Osteoblast (primary cell): ENCODE results near the gene GIT1. TPM values are rescaled to one million over a fixed set of nuclear protein-coding genes. Genes with fewer than 3 reads are reported as not detected.

Source experiments
- DNase-seq: peaks from one replicate; pipeline ENCODE4 v3.0.0; 2011; ENCODE audit warnings: low spot score, mixed read lengths; ENCODE audit not compliant: insufficient read length; ENCODE audit errors: missing footprints
- H2AFZ ChIP-seq: 2 replicates; pipeline ENCODE4 v1.6.0; 2011; ENCODE audit warnings: mild to moderate bottlenecking, low read length
- H3K27ac ChIP-seq: 2 replicates; pipeline ENCODE4 v1.5.1; 2011; ENCODE audit warnings: mild to moderate bottlenecking, low read depth, low read length, moderate library complexity
- H3K27me3 ChIP-seq: 2 replicates; pipeline ENCODE4 v1.6.0; 2012; ENCODE audit warnings: mild to moderate bottlenecking, control low read depth, inconsistent platforms, low read length, moderate library complexity; ENCODE audit not compliant: insufficient read depth
- H3K36me3 ChIP-seq: 2 replicates; pipeline ENCODE4 v1.5.1; 2011; ENCODE audit warnings: mild to moderate bottlenecking, low read length, control low read depth, moderate library complexity; ENCODE audit not compliant: insufficient read depth
- H3K4me1 ChIP-seq: 2 replicates; pipeline ENCODE4 v1.5.1; 2011; ENCODE audit warnings: mild to moderate bottlenecking, low read length, control low read depth, moderate library complexity; ENCODE audit not compliant: insufficient read depth
- H3K4me2 ChIP-seq: 2 replicates; pipeline ENCODE4 v1.6.0; 2011; ENCODE audit warnings: mild to moderate bottlenecking, low read length; ENCODE audit not compliant: insufficient read depth
- H3K4me3 ChIP-seq: fragments of 200-600 bp; sonication (generic); 3 replicates; pipeline ENCODE4 v1.5.1; 2012; ENCODE audit warnings: mild to moderate bottlenecking, low read length, inconsistent platforms; ENCODE audit not compliant: insufficient read depth
- H3K79me2 ChIP-seq: 2 replicates; pipeline ENCODE4 v1.6.0; 2012; ENCODE audit warnings: mild to moderate bottlenecking, low read length, control low read depth, inconsistent platforms; ENCODE audit not compliant: insufficient read depth
- H3K9me3 ChIP-seq: 2 replicates; pipeline ENCODE4 v1.5.1; 2011; ENCODE audit warnings: low read depth, low read length, control low read depth
- H4K20me1 ChIP-seq: 2 replicates; pipeline ENCODE4 v1.6.0; 2012; ENCODE audit warnings: mild to moderate bottlenecking, low read length, control low read depth; ENCODE audit not compliant: insufficient read depth
- CTCF ChIP-seq: IDR thresholded peaks from 2 replicates; pipeline ENCODE4 v1.5.1; 2011; ENCODE audit warnings: mild to moderate bottlenecking, low read depth, low read length, moderate library complexity; ENCODE audit errors: extremely low read depth
- total RNA-seq: library from RNA; depleted of rRNA; stranded (reverse); fragments of >200 nt; gene quantifications from 2 replicates; pipeline ENCODE4 v1.2.3, GENCODE V29; 2012

The GIT1 gene
- total RNA-seq, 1 donor = 34.4 TPM

- H3K27me3 ChIP-seq = no peaks in the 10 kb centered on the region
- no peaks in the 10 kb centered on the region for H3K9me3 ChIP-seq
- peaks cover 44% of the 10 kb centered on the region for H3K36me3 ChIP-seq
- H3K4me1 ChIP-seq = peaks cover 20% of the 10 kb centered on the region
- no peak overlapping the region for H2AFZ ChIP-seq
- peaks cover 1% of the 10 kb centered on the region for H3K79me2 ChIP-seq
- H3K4me2 ChIP-seq = no peak overlapping the region
- peak; percentile 71 for DNase-seq
- no peak overlapping the region for H3K4me3 ChIP-seq
- no peak overlapping the region for H3K27ac ChIP-seq
- H4K20me1 ChIP-seq = peaks cover 18% of the 10 kb centered on the region
- TF ChIP-seq CTCF = no peak
Observed at GRCh38 chr17:29575511-29576213, 13.8 kb downstream of the GIT1 start.

GRCh38 chr17:29574732-29575510, 14.5 kb downstream of the GIT1 start:
- Histone ChIP-seq H3K27me3 (no peaks in the 10 kb centered on the region), H3K4me2 (no peak overlapping the region), H2AFZ (no peak overlapping the region), H3K9me3 (no peaks in the 10 kb centered on the region), H3K36me3 (peaks cover 43% of the 10 kb centered on the region), H4K20me1 (peaks cover 14% of the 10 kb centered on the region), H3K27ac (no peak overlapping the region), H3K79me2 (peaks cover 2% of the 10 kb centered on the region), H3K4me1 (peaks cover 20% of the 10 kb centered on the region), H3K4me3 (no peak overlapping the region)
- DNase-seq = peak; percentile 75
- TF ChIP-seq CTCF = no peak

GRCh38 chr17:29573871-29574731, 15.3 kb downstream of the GIT1 start:
- Histone ChIP-seq H3K4me2 (no peak overlapping the region), H3K9me3 (no peaks in the 10 kb centered on the region), H3K4me1 (peaks cover 27% of the 10 kb centered on the region), H3K36me3 (peaks cover 40% of the 10 kb centered on the region), H3K27ac (no peak overlapping the region), H3K4me3 (no peak overlapping the region), H3K27me3 (no peaks in the 10 kb centered on the region), H3K79me2 (peaks cover 2% of the 10 kb centered on the region), H4K20me1 (peaks cover 11% of the 10 kb centered on the region), H2AFZ (no peak overlapping the region)
- DNase-seq = peak; percentile 76
- TF ChIP-seq CTCF = no peak
